Activated naive CD8-positive, alpha-beta T cell treated with anti-CD3 and anti-CD28 coated beads for 36 hours (primary cell): ENCODE measurements around the gene NFKBIA. TPM values are rescaled to one million over a fixed set of nuclear protein-coding genes. Genes with fewer than 3 reads are reported as not detected.
"Not testable (repeated sequence)": the region's sequence is repeated elsewhere in the genome, so short reads cannot be mapped to it uniquely, and the experiment has no call there.

ENCODE experiments used
- DNase-seq: peaks from one replicate; pipeline ENCODE4 v3.0.0; 2021
- H3K27ac Mint-ChIP-seq: one replicate; pipeline ENCODE4 v1.8.0; 2022; ENCODE audit warnings: mild to moderate bottlenecking, moderate library complexity, mixed read lengths
- H3K27me3 Mint-ChIP-seq: one replicate; pipeline ENCODE4 v1.8.0; 2022; ENCODE audit warnings: mild to moderate bottlenecking, mixed read lengths
- H3K36me3 Mint-ChIP-seq: one replicate; pipeline ENCODE4 v1.8.0; 2021; ENCODE audit warnings: mild to moderate bottlenecking, mixed read lengths
- H3K4me1 Mint-ChIP-seq: one replicate; pipeline ENCODE4 v1.8.0; 2021; ENCODE audit warnings: mixed read lengths
- H3K4me3 Mint-ChIP-seq: one replicate; pipeline ENCODE4 v1.8.0; 2022; ENCODE audit warnings: mild to moderate bottlenecking, moderate library complexity, mixed read lengths
- H3K9me3 Mint-ChIP-seq: one replicate; pipeline ENCODE4 v1.8.0; 2022; ENCODE audit warnings: mixed read lengths
- total RNA-seq, 2 experiments: library from RNA; stranded (reverse); gene quantifications; one replicate each; pipeline ENCODE4 v1.2.3, GENCODE V29; 2021

NFKBIA gene
- total RNA-seq, 2 experiments from 2014 or later, result 395 to 400 TPM

GRCh38 chr14:35370969-35371368, 33.6 kb downstream of the NFKBIA start:
- H3K36me3 Mint-ChIP-seq, result peaks cover 4% of the 10 kb centered on the region
- peaks cover 4% of the 10 kb centered on the region for H3K9me3 Mint-ChIP-seq
- peaks cover 51% of the 10 kb centered on the region for H3K4me1 Mint-ChIP-seq
- no peak for DNase-seq
- H3K27ac Mint-ChIP-seq, result peak overlapping the region; percentile 11
- no peak overlapping the region for H3K4me3 Mint-ChIP-seq
- H3K27me3 Mint-ChIP-seq, result no peaks in the 10 kb centered on the region

- Mint-ChIP-seq H3K27me3 (no peaks in the 10 kb centered on the region), H3K9me3 (peaks cover 4% of the 10 kb centered on the region), H3K36me3 (peaks cover 4% of the 10 kb centered on the region), H3K4me1 (peaks cover 53% of the 10 kb centered on the region), H3K27ac (peak overlapping the region; percentile 66), H3K4me3 (no peak overlapping the region)
- peak; percentile 56 for DNase-seq
Measured at GRCh38 chr14:35369701-35370191, 34.8 kb downstream of the NFKBIA start.

GRCh38 chr14:35368583-35369392, 35.8 kb downstream of the NFKBIA start:
- H3K4me1 Mint-ChIP-seq, result peaks cover 54% of the 10 kb centered on the region
- peaks cover 4% of the 10 kb centered on the region for H3K36me3 Mint-ChIP-seq
- DNase-seq, result peak; percentile 40
- peak overlapping the region; percentile 92 for H3K27ac Mint-ChIP-seq
- H3K9me3 Mint-ChIP-seq, result peaks cover 4% of the 10 kb centered on the region
- H3K4me3 Mint-ChIP-seq, result no peak overlapping the region
- no peaks in the 10 kb centered on the region for H3K27me3 Mint-ChIP-seq

- H3K36me3 Mint-ChIP-seq, result peaks cover 4% of the 10 kb centered on the region
- H3K27me3 Mint-ChIP-seq, result no peaks in the 10 kb centered on the region
- H3K4me1 Mint-ChIP-seq, result peaks cover 55% of the 10 kb centered on the region
- H3K27ac Mint-ChIP-seq, result peak overlapping the region; percentile 92
- H3K4me3 Mint-ChIP-seq, result peak overlapping the region; percentile 38
- H3K9me3 Mint-ChIP-seq, result peaks cover 4% of the 10 kb centered on the region
- peak; percentile 21 for DNase-seq
Measured at GRCh38 chr14:35368139-35368460, 36.4 kb downstream of the NFKBIA start.

- H3K4me1 Mint-ChIP-seq, result peaks cover 49% of the 10 kb centered on the region
- H3K4me3 Mint-ChIP-seq, result peak overlapping the region; percentile 33
- H3K27ac Mint-ChIP-seq, result peak overlapping the region; percentile 92
- peaks cover 4% of the 10 kb centered on the region for H3K9me3 Mint-ChIP-seq
- peaks cover 4% of the 10 kb centered on the region for H3K36me3 Mint-ChIP-seq
- DNase-seq, result no peak
- H3K27me3 Mint-ChIP-seq, result no peaks in the 10 kb centered on the region
Measured at GRCh38 chr14:35367056-35367372, 37.5 kb downstream of the NFKBIA start.

GRCh38 chr14:35366521-35366976, 38.0 kb downstream of the NFKBIA start:
- no peaks in the 10 kb centered on the region for H3K27me3 Mint-ChIP-seq
- peak overlapping the region; percentile 92 for H3K27ac Mint-ChIP-seq
- DNase-seq, result no peak
- peaks cover 4% of the 10 kb centered on the region for H3K9me3 Mint-ChIP-seq
- no peak overlapping the region for H3K4me3 Mint-ChIP-seq
- peaks cover 4% of the 10 kb centered on the region for H3K36me3 Mint-ChIP-seq
- H3K4me1 Mint-ChIP-seq, result peaks cover 49% of the 10 kb centered on the region

GRCh38 chr14:35366056-35366451, 38.5 kb downstream of the NFKBIA start:
- Mint-ChIP-seq H3K4me1 (peaks cover 50% of the 10 kb centered on the region), H3K27me3 (no peaks in the 10 kb centered on the region), H3K9me3 (peaks cover 4% of the 10 kb centered on the region), H3K27ac (peak overlapping the region; percentile 92), H3K4me3 (no peak overlapping the region), H3K36me3 (peaks cover 4% of the 10 kb centered on the region)
- DNase-seq, result peak; percentile 25

GRCh38 chr14:35365130-35366055, 39.2 kb downstream of the NFKBIA start:
- Mint-ChIP-seq H3K27me3 (no peaks in the 10 kb centered on the region), H3K27ac (peak overlapping the region; percentile 92), H3K9me3 (no peaks in the 10 kb centered on the region), H3K36me3 (no peaks in the 10 kb centered on the region), H3K4me1 (peaks cover 55% of the 10 kb centered on the region), H3K4me3 (peak overlapping the region; percentile 16)
- peak; percentile 81 for DNase-seq

GRCh38 chr14:35362911-35363374, 41.6 kb downstream of the NFKBIA start:
- H3K27ac Mint-ChIP-seq, result no peak overlapping the region
- DNase-seq, result no peak
- H3K9me3 Mint-ChIP-seq, result no peaks in the 10 kb centered on the region
- H3K36me3 Mint-ChIP-seq, result no peaks in the 10 kb centered on the region
- H3K27me3 Mint-ChIP-seq, result no peaks in the 10 kb centered on the region
- H3K4me3 Mint-ChIP-seq, result no peak overlapping the region
- peaks cover 45% of the 10 kb centered on the region for H3K4me1 Mint-ChIP-seq

GRCh38 chr14:35362450-35362849, 42.1 kb downstream of the NFKBIA start:
- H3K27me3 Mint-ChIP-seq, result no peaks in the 10 kb centered on the region
- peaks cover 40% of the 10 kb centered on the region for H3K4me1 Mint-ChIP-seq
- no peaks in the 10 kb centered on the region for H3K36me3 Mint-ChIP-seq
- DNase-seq, result no peak
- H3K4me3 Mint-ChIP-seq, result no peak overlapping the region
- no peaks in the 10 kb centered on the region for H3K9me3 Mint-ChIP-seq
- H3K27ac Mint-ChIP-seq, result no peak overlapping the region

GRCh38 chr14:35361141-35361480, 43.4 kb downstream of the NFKBIA start:
- H3K36me3 Mint-ChIP-seq, result no peaks in the 10 kb centered on the region
- H3K4me1 Mint-ChIP-seq, result peaks cover 37% of the 10 kb centered on the region
- H3K27ac Mint-ChIP-seq, result no peak overlapping the region

GRCh38 chr14:35359655-35360054, 44.9 kb downstream of the NFKBIA start:
- not testable (repeated sequence) for H3K4me3 Mint-ChIP-seq, H3K27ac Mint-ChIP-seq, H3K36me3 Mint-ChIP-seq, H3K27me3 Mint-ChIP-seq, H3K9me3 Mint-ChIP-seq, DNase-seq
- peaks cover 31% of the 10 kb centered on the region for H3K4me1 Mint-ChIP-seq

More at GRCh38 chr14:35361141-35361480, 43.4 kb downstream of the NFKBIA start:
- Mint-ChIP-seq H3K9me3 (no peaks in the 10 kb centered on the region), H3K4me3 (no peak overlapping the region), H3K27me3 (no peaks in the 10 kb centered on the region)
- no peak for DNase-seq

- Mint-ChIP-seq H3K9me3 (no peaks in the 10 kb centered on the region), H3K36me3 (no peaks in the 10 kb centered on the region), H3K27ac (peak overlapping the region; percentile 86), H3K27me3 (no peaks in the 10 kb centered on the region), H3K4me1 (peaks cover 38% of the 10 kb centered on the region), H3K4me3 (peak overlapping the region; percentile 12)
- peak; percentile 47 for DNase-seq
Measured at GRCh38 chr14:35355981-35356841, 48.3 kb downstream of the NFKBIA start.

- DNase-seq, H3K27me3 Mint-ChIP-seq: not testable (repeated sequence)
Measured at GRCh38 chr14:35355235-35355634, 49.3 kb downstream of the NFKBIA start.

More at GRCh38 chr14:35355235-35355634, 49.3 kb downstream of the NFKBIA start:
- not testable (repeated sequence) for H3K4me3 Mint-ChIP-seq, H3K9me3 Mint-ChIP-seq, H3K27ac Mint-ChIP-seq, H3K36me3 Mint-ChIP-seq
- H3K4me1 Mint-ChIP-seq, result peaks cover 30% of the 10 kb centered on the region
